ENCODE measurements around the gene FBXW9.

Gene FBXW9

GRCh38 chr19:12648088-12648487, 48.3 kb downstream of the FBXW9 start:
- no peaks in the 10 kb centered on the region for H3K9me3 ChIP-seq (ENCODE audit: insufficient read depth, low read length)
- H3K9me2 ChIP-seq (replicated peaks; ENCODE audit: insufficient read depth, low read length), result no peaks in the 10 kb centered on the region
- H3F3A ChIP-seq (ENCODE audit: insufficient read depth), result no peaks in the 10 kb centered on the region
- TF ChIP-seq CTCF (IDR thresholded peaks at IDR 0.05; ENCODE audit: insufficient read depth, low read length, poor library complexity, severe bottlenecking) (no peak), EZH2phosphoT487 (conservative IDR thresholded peaks at IDR 0.05; ENCODE audit: low read length) (no peak)
- no peak overlapping the region for H3K4me3 ChIP-seq (ENCODE audit: insufficient read depth, low read length, poor library complexity, severe bottlenecking)
- H3K79me2 ChIP-seq (ENCODE audit: insufficient read depth, low read length), result no peaks in the 10 kb centered on the region
- H3K4me2 ChIP-seq (ENCODE audit: low read depth, low read length, poor library complexity, severe bottlenecking), result no peak overlapping the region
- no peaks in the 10 kb centered on the region for H3K27me3 ChIP-seq (ENCODE audit: low read length)
- no peak overlapping the region for H2AFZ ChIP-seq (ENCODE audit: low read depth, low read length, severe bottlenecking)
- H4K20me1 ChIP-seq (ENCODE audit: low read depth, low read length), result no peaks in the 10 kb centered on the region
- no peak overlapping the region for H3K27ac ChIP-seq (ENCODE audit: low read depth, low read length)
- no peaks in the 10 kb centered on the region for H3K36me3 ChIP-seq (ENCODE audit: low read length)
- no peak overlapping the region for H3K9ac ChIP-seq (ENCODE audit: low read length)

DNA sequence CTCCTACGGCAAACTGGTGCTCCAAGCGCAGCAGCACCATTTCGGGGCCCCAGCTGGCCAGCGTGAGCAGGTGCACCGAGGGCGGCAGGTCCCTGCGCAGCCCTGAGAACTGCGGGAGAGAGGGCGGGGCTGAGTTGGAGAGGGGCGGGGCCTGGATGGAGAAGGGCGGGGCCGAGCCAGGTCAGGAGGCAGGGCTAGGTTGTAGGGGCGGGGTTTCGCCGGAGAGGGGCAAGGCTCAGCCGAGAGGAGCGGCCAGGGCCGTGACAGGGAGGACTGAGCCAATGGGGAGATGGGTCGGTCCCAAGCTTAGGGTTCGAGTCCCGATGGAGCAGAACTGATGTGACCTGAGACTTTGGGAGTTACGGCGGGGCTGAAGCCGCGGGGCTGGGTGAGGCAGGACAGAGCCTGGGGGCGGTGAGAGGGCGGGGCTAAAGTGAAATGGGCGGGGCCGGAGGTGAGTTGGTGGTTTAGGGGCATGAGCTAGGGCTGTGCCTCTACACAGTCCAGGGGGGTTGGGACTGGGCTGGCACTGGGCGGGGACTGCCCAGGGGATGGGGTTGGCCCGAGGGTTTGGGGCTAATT, 48.9 kb downstream of the FBXW9 start:
- Histone ChIP-seq H3K9me3 (ENCODE audit: insufficient read depth, low read length) (no peaks in the 10 kb centered on the region), H3K79me2 (ENCODE audit: insufficient read depth, low read length) (no peaks in the 10 kb centered on the region), H2AFZ (ENCODE audit: low read depth, low read length, severe bottlenecking) (no peak overlapping the region), H3K9ac (ENCODE audit: low read length) (no peak overlapping the region), H3K4me2 (ENCODE audit: low read depth, low read length, poor library complexity, severe bottlenecking) (no peak overlapping the region), H4K20me1 (ENCODE audit: low read depth, low read length) (no peaks in the 10 kb centered on the region), H3K36me3 (ENCODE audit: low read length) (no peaks in the 10 kb centered on the region), H3K27ac (ENCODE audit: low read depth, low read length) (no peak overlapping the region), H3K9me2 (replicated peaks; ENCODE audit: insufficient read depth, low read length) (no peaks in the 10 kb centered on the region), H3F3A (ENCODE audit: insufficient read depth) (no peaks in the 10 kb centered on the region), H3K27me3 (ENCODE audit: low read length) (no peaks in the 10 kb centered on the region), H3K4me3 (ENCODE audit: insufficient read depth, low read length, poor library complexity, severe bottlenecking) (no peak overlapping the region)
- no peak for TF ChIP-seq CTCF (IDR thresholded peaks at IDR 0.05; ENCODE audit: insufficient read depth, low read length, poor library complexity, severe bottlenecking)

- Histone ChIP-seq H3K4me2 (ENCODE audit: low read depth, low read length, poor library complexity, severe bottlenecking) (no peak overlapping the region), H3K9me2 (replicated peaks; ENCODE audit: insufficient read depth, low read length) (no peaks in the 10 kb centered on the region), H3K4me3 (ENCODE audit: insufficient read depth, low read length, poor library complexity, severe bottlenecking) (no peak overlapping the region), H3K27ac (ENCODE audit: low read depth, low read length) (no peak overlapping the region), H2AFZ (ENCODE audit: low read depth, low read length, severe bottlenecking) (no peak overlapping the region), H4K20me1 (ENCODE audit: low read depth, low read length) (no peaks in the 10 kb centered on the region), H3K27me3 (ENCODE audit: low read length) (no peaks in the 10 kb centered on the region), H3K79me2 (ENCODE audit: insufficient read depth, low read length) (no peaks in the 10 kb centered on the region), H3F3A (ENCODE audit: insufficient read depth) (no peaks in the 10 kb centered on the region), H3K9me3 (ENCODE audit: insufficient read depth, low read length) (no peaks in the 10 kb centered on the region), H3K36me3 (ENCODE audit: low read length) (no peaks in the 10 kb centered on the region), H3K9ac (ENCODE audit: low read length) (no peak overlapping the region)
- no peak for TF ChIP-seq CTCF (IDR thresholded peaks at IDR 0.05; ENCODE audit: insufficient read depth, low read length, poor library complexity, severe bottlenecking)
These were observed 49.4 kb downstream of the FBXW9 start for GRCh38 chr19:12647047-12647446.
